RWPE2 (cell line): ENCODE results near the gene CFAP20DC.

Experiments used
- ATAC-seq: fragments of 200-7000 bp; cut with Tn5 transposase; 3 replicates; pipeline ENCODE4 v1.9.1; 2021; ENCODE audit warnings: low read depth
- DNase-seq: peaks from one replicate; pipeline ENCODE4 v3.0.0-alpha.2; 2020; ENCODE audit warnings: low spot score
- H3K27ac ChIP-seq: fragments of 450-650 bp; 2 replicates; pipeline ENCODE4 v1.5.1; 2017; ENCODE audit warnings: mild to moderate bottlenecking; ENCODE audit not compliant: poor library complexity, severe bottlenecking
- H3K27me3 ChIP-seq: fragments of 250-450 bp; sonication (Bioruptor Pico); 2 replicates; pipeline ENCODE4 v1.5.1; 2021; ENCODE audit warnings: mild to moderate bottlenecking, moderate library complexity; ENCODE audit not compliant: insufficient read depth, poor library complexity, severe bottlenecking
- H3K36me3 ChIP-seq: fragments of 250-450 bp; sonication (Bioruptor Pico); 2 replicates; pipeline ENCODE4 v1.5.1; 2020; ENCODE audit warnings: low read depth, mild to moderate bottlenecking, moderate library complexity
- H3K4me1 ChIP-seq: fragments of 250-450 bp; sonication (Bioruptor Pico); 2 replicates; pipeline ENCODE4 v1.5.1; 2021; ENCODE audit warnings: mild to moderate bottlenecking, moderate library complexity; ENCODE audit not compliant: insufficient read depth, poor library complexity, severe bottlenecking
- H3K4me3 ChIP-seq: fragments of 250-450 bp; sonication (Bioruptor Pico); 2 replicates; pipeline ENCODE4 v1.5.1; 2021; ENCODE audit warnings: mild to moderate bottlenecking, moderate library complexity; ENCODE audit not compliant: severe bottlenecking
- H3K9me3 ChIP-seq: fragments of 250-450 bp; sonication (Bioruptor Pico); 2 replicates; pipeline ENCODE4 v1.5.1; 2021; ENCODE audit warnings: mild to moderate bottlenecking, moderate library complexity; ENCODE audit not compliant: severe bottlenecking
- CTCF ChIP-seq: fragments of 450-650 bp; IDR thresholded peaks from one replicate; pipeline ENCODE4 v1.5.1; 2017; ENCODE audit warnings: mild to moderate bottlenecking, moderate library complexity; ENCODE audit not compliant: poor library complexity, severe bottlenecking

CFAP20DC gene

DNA sequence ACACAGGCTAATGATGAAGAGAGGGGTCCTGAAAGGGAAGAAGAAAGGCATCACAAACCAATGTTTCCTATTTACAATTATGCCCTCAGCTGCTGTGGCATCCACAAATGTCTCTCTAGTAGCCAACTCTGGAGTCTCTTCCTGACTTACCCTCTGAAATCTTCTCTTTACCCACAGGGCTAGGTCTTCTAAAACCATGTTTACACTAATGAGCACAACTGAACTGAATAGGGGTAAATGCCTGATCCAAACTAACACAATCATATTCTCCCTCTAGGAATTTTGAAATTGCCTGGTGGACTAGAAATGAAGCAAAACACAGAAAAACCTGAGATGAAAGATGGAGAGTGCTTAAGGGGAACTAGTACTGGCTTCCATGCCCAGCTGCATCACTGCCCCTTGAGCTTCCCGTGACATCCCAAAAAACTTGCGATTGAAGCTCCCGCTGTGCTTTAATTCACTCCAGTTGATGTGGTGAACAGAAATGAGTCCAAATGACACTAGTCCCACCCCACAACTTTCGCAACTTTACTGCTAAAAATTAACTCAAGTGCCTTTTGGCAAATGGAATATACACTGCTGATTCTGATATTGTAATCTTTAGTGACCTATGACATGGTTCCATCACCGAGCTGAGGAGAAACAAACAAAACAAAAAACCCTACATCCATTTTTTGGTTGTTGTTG lies 32.8 kb downstream of the CFAP20DC start:
- no peaks in the 10 kb centered on the region for H3K4me1 ChIP-seq
- DNase-seq (no peak), ATAC-seq (no peak)
- no peak for TF ChIP-seq CTCF
- no peak overlapping the region for H3K27ac ChIP-seq
- H3K9me3 ChIP-seq, result no peaks in the 10 kb centered on the region
- H3K27me3 ChIP-seq, result no peaks in the 10 kb centered on the region
- no peaks in the 10 kb centered on the region for H3K36me3 ChIP-seq
- H3K4me3 ChIP-seq, result no peak overlapping the region

- no peak overlapping the region for H3K4me3 ChIP-seq
- no peak overlapping the region for H3K27ac ChIP-seq
Measured at GRCh38 chr3:59013611-59014010, 36.2 kb downstream of the CFAP20DC start.

GRCh38 chr3:59006634-59007517 lies 42.9 kb downstream of the CFAP20DC start:
- TF ChIP-seq CTCF, result no peak

More at GRCh38 chr3:59013611-59014010, 36.2 kb downstream of the CFAP20DC start:
- no peak for ATAC-seq
- Histone ChIP-seq H3K27me3 (no peaks in the 10 kb centered on the region), H3K36me3 (no peaks in the 10 kb centered on the region), H3K9me3 (no peaks in the 10 kb centered on the region), H3K4me1 (no peaks in the 10 kb centered on the region)
- TF ChIP-seq CTCF, result no peak
- no peak for DNase-seq

DNA sequence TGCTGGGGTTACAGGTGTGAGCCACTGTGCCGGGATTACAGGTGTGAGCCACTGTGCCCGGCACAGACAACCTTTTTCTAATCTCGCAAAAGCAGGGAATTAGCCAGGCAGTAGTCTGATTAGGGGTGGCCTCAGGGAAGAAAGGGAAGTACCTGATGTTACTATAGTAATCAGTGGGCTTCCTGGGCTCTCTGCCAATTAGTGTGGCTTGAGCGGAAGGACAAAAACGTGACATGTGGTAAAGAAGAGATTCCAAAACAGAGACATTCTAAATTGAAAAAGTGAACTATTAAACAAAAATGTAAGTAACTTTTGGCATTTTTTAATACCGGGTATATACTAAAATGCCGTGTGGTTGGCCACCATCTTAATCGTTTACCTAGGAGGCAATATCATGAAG lies 48.1 kb downstream of the CFAP20DC start:
- no peak overlapping the region for H3K27ac ChIP-seq
- H3K9me3 ChIP-seq, result no peaks in the 10 kb centered on the region
- ATAC-seq (no peak), DNase-seq (no peak)
- H3K36me3 ChIP-seq, result no peaks in the 10 kb centered on the region
- H3K27me3 ChIP-seq, result no peaks in the 10 kb centered on the region
- H3K4me1 ChIP-seq, result peaks cover 19% of the 10 kb centered on the region
- no peak for TF ChIP-seq CTCF
- no peak overlapping the region for H3K4me3 ChIP-seq

More at GRCh38 chr3:59006634-59007517, 42.9 kb downstream of the CFAP20DC start:
- ATAC-seq, result no peak
- Histone ChIP-seq H3K9me3 (no peaks in the 10 kb centered on the region), H3K4me1 (peaks cover 2% of the 10 kb centered on the region), H3K4me3 (no peak overlapping the region), H3K27me3 (no peaks in the 10 kb centered on the region), H3K27ac (no peak overlapping the region), H3K36me3 (no peaks in the 10 kb centered on the region)
- no peak for DNase-seq
